ENCODE measurements around the gene AIG1. TPM values are rescaled to one million over a fixed set of nuclear protein-coding genes. Genes with fewer than 3 reads are reported as not detected.

AIG1 gene
- total RNA-seq, 2 experiments from 2014 or later: 7.4 to 8.4 TPM

DNA sequence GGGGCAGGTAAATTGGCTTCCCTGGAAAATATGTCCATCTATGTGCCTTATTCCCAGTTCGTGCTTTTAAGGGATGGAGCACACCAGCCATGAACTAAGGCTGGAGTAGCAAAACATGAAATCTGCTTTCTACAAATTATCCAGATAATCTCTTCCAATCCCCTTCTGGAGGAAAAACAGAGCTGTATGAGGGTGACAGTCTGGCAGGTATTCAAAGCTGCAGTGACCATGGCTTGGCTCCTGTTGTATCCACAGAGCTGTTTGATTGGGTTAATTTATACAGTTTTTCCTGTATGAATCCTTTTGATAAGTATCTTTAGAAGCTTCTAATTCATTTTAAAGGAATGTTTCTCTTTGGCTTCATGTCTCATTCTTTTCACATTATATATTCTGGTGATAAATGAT is 144.4 kb downstream of the AIG1 start:
- no peaks in the 10 kb centered on the region for H3K4me1 Mint-ChIP-seq (ENCODE audit: low read depth)
- POLR2A ChIA-PET: no interaction called here

DNA sequence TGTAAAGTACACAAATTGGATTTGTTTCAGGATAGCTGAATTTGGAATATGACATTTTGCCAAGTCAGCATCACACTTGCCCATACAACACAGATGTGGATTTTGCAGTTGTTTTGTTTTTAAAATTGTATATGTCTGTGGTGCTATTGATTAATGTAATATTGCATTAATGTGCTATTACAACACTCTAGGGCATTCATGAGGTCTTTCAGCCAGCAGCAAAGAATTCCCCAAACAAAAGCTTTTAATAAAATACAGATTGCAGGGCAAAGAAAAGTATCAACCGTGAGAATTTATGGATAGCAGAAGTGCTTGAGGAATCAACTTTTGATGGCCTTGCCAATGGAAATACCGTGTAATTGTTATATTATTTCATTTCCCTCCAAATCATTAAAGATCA is 144.9 kb downstream of the AIG1 start:
- H3K4me3 ChIP-seq (ENCODE audit: low read length): no peak overlapping the region
- ATAC-seq (ENCODE audit: poor library complexity): no peak
- TF ChIP-seq, protein P1, sequence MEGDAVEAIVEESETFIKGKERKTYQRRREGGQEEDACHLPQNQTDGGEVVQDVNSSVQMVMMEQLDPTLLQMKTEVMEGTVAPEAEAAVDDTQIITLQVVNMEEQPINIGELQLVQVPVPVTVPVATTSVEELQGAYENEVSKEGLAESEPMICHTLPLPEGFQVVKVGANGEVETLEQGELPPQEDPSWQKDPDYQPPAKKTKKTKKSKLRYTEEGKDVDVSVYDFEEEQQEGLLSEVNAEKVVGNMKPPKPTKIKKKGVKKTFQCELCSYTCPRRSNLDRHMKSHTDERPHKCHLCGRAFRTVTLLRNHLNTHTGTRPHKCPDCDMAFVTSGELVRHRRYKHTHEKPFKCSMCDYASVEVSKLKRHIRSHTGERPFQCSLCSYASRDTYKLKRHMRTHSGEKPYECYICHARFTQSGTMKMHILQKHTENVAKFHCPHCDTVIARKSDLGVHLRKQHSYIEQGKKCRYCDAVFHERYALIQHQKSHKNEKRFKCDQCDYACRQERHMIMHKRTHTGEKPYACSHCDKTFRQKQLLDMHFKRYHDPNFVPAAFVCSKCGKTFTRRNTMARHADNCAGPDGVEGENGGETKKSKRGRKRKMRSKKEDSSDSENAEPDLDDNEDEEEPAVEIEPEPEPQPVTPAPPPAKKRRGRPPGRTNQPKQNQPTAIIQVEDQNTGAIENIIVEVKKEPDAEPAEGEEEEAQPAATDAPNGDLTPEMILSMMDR (IDR thresholded peaks at IDR 0.05): no peak
- H3K27ac ChIP-seq (ENCODE audit: low read depth in 1 of 2, low read length in 2 of 2): no peak overlapping the region
- no peaks in the 10 kb centered on the region for H3K4me1 ChIP-seq (ENCODE audit: insufficient read depth, low read length)
- DNase-seq: no peak
- H3K9me3 ChIP-seq (ENCODE audit: control insufficient read depth in 1 of 2, insufficient read depth in 1 of 2, low read length in 2 of 2): no peaks in the 10 kb centered on the region
- Mint-ChIP-seq H3K4me3 (no peak overlapping the region), H3K36me3 (ENCODE audit: low read depth) (peaks cover 9% of the 10 kb centered on the region), H3K4me1 (ENCODE audit: low read depth) (no peaks in the 10 kb centered on the region), H3K27me3 (no peaks in the 10 kb centered on the region), H3K27ac (no peak overlapping the region), H3K9me3 (peaks cover 5% of the 10 kb centered on the region)
- no peaks in the 10 kb centered on the region for H3K27me3 ChIP-seq (ENCODE audit: control insufficient read depth in 1 of 2, insufficient read depth in 2 of 2, low read length in 2 of 2)
- CTCF ChIA-PET: no interaction called here
- intact Hi-C loops (cut with DNase I, micrococcal nuclease): no loop called here
- POLR2A ChIA-PET: no interaction called here
- H3K36me3 ChIP-seq (ENCODE audit: insufficient read depth, low read length): no peaks in the 10 kb centered on the region

More for the DNA sequence above, 144.4 kb downstream of the AIG1 start:
- peaks cover 5% of the 10 kb centered on the region for H3K9me3 Mint-ChIP-seq
- Histone ChIP-seq H3K9me3 (ENCODE audit: control insufficient read depth in 1 of 2, insufficient read depth in 1 of 2, low read length in 2 of 2) (no peaks in the 10 kb centered on the region), H3K4me3 (ENCODE audit: low read length) (no peak overlapping the region), H3K36me3 (ENCODE audit: insufficient read depth, low read length) (no peaks in the 10 kb centered on the region), H3K27me3 (ENCODE audit: control insufficient read depth in 1 of 2, insufficient read depth in 2 of 2, low read length in 2 of 2) (no peaks in the 10 kb centered on the region), H3K4me1 (ENCODE audit: insufficient read depth, low read length) (no peaks in the 10 kb centered on the region), H3K27ac (ENCODE audit: low read depth in 1 of 2, low read length in 2 of 2) (no peak overlapping the region)
- DNase-seq: no peak
- no peaks in the 10 kb centered on the region for H3K27me3 Mint-ChIP-seq
- no peak overlapping the region for H3K27ac Mint-ChIP-seq
- TF ChIP-seq, protein P1 (IDR thresholded peaks at IDR 0.05): no peak
- peaks cover 9% of the 10 kb centered on the region for H3K36me3 Mint-ChIP-seq (ENCODE audit: low read depth)
- no peak overlapping the region for H3K4me3 Mint-ChIP-seq
- no peak for ATAC-seq (ENCODE audit: poor library complexity)
- CTCF ChIA-PET: no interaction called here
- intact Hi-C loops (cut with DNase I, micrococcal nuclease): no loop called here

DNA sequence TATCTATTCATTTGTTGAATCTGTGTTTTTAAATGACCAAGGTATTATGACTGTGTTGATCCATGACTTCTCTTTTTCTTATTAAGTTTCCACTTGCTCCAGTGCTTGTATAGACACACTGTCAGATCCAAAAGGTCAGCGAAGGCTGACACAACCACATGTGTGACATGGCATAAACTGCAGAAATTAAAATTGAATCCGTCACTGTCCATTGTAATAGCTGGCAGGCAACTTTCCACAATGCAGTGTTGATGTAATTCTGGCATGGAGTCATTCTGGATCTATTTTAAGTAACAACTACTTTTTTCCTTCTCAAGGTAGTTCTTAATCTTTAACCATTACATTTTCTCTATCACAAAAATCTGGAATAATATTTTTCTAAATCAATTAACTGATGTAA is 145.3 kb downstream of the AIG1 start:
- H3K4me3 Mint-ChIP-seq: no peak overlapping the region
- ChIA-PET CTCF (no interaction called here), POLR2A (no interaction called here)
- ATAC-seq (ENCODE audit: poor library complexity): no peak
- H3K27me3 ChIP-seq (ENCODE audit: control insufficient read depth in 1 of 2, insufficient read depth in 2 of 2, low read length in 2 of 2): no peaks in the 10 kb centered on the region
- peaks cover 5% of the 10 kb centered on the region for H3K9me3 Mint-ChIP-seq
- H3K4me1 ChIP-seq (ENCODE audit: insufficient read depth, low read length): no peaks in the 10 kb centered on the region
- H3K4me1 Mint-ChIP-seq (ENCODE audit: low read depth): no peaks in the 10 kb centered on the region
- H3K27ac Mint-ChIP-seq: no peak overlapping the region
- H3K27ac ChIP-seq (ENCODE audit: low read depth in 1 of 2, low read length in 2 of 2): no peak overlapping the region
- H3K4me3 ChIP-seq (ENCODE audit: low read length): no peak overlapping the region
- H3K27me3 Mint-ChIP-seq: no peaks in the 10 kb centered on the region
- no peaks in the 10 kb centered on the region for H3K9me3 ChIP-seq (ENCODE audit: control insufficient read depth in 1 of 2, insufficient read depth in 1 of 2, low read length in 2 of 2)
- TF ChIP-seq, protein P1 (IDR thresholded peaks at IDR 0.05): no peak
- H3K36me3 ChIP-seq (ENCODE audit: insufficient read depth, low read length): no peaks in the 10 kb centered on the region
- no peak for DNase-seq
- intact Hi-C loops (cut with DNase I, micrococcal nuclease): no loop called here
- peaks cover 9% of the 10 kb centered on the region for H3K36me3 Mint-ChIP-seq (ENCODE audit: low read depth)
